GM12874 (cell line): ENCODE measurements around the gene CREB5.

Experiments
- TF ChIP-seq, protein P1 (sequence below): IDR thresholded peaks from 2 replicates; pipeline ENCODE4 v1.5.1; 2011; ENCODE audit warnings: low read depth, mild to moderate bottlenecking, control low read depth, low read length, moderate library complexity; ENCODE audit not compliant: insufficient read depth

Gene CREB5

DNA sequence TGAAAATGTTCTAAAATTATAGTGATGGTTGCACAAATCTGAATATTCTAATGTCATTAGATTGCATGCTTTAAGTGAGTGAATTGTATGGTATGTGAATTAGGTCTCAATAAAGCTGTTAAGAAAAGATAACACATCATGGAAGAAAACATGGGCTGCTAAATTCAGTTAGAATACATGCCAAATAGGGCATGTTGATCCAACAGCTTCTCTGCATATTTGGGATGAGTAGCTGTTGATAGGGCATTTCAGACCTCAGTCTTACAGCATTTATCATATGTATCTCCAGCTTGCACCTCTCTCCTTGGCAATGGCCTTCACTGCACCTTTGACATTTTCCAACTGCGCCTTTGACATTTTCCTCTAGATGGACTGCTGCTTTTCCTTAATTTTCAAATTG lies 13.2 kb downstream of the CREB5 start:
- TF ChIP-seq, protein P1, sequence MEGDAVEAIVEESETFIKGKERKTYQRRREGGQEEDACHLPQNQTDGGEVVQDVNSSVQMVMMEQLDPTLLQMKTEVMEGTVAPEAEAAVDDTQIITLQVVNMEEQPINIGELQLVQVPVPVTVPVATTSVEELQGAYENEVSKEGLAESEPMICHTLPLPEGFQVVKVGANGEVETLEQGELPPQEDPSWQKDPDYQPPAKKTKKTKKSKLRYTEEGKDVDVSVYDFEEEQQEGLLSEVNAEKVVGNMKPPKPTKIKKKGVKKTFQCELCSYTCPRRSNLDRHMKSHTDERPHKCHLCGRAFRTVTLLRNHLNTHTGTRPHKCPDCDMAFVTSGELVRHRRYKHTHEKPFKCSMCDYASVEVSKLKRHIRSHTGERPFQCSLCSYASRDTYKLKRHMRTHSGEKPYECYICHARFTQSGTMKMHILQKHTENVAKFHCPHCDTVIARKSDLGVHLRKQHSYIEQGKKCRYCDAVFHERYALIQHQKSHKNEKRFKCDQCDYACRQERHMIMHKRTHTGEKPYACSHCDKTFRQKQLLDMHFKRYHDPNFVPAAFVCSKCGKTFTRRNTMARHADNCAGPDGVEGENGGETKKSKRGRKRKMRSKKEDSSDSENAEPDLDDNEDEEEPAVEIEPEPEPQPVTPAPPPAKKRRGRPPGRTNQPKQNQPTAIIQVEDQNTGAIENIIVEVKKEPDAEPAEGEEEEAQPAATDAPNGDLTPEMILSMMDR = no peak

DNA sequence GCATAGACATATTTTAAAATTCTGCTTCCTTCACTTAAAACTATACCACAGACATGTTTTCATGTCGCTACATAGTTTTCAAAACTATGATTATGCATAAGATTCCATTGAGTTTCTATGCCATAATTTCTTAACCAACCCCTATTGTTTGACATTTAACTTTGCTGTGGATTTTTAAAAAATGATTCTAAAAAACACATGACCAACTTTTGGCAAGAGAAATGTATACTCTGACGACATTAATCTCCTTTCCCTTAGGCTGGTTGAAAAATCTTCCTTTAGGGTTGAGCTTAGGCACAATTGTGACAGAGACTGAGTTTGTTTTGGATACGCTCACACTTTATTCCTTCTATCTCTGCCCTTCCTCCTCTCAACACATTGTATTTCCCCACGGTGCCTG lies 14.9 kb downstream of the CREB5 start:
- TF ChIP-seq, protein P1 = no peak

GRCh38 chr7:28430616-28431015 lies 18.3 kb downstream of the CREB5 start:
- TF ChIP-seq, protein P1 = no peak

GRCh38 chr7:28432105-28432504 lies 19.8 kb downstream of the CREB5 start:
- TF ChIP-seq, protein P1 = no peak

DNA sequence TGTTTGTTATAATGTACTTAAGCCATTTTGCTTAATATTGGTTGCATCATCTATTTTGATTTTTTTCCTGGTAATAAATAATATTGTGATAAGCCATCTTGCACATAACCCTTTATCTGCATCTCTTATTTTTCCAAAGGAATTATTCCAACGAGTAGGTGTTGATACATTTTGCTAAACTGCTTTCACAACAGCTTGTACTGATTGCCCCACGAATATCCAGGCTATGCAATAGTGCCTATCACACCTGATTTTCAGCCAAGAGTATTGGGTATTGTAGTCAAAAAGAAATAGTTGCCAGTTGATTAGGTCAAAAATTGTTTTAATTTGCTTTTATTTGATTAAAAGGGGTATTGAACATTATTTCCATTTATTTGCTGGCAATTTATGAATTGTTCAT lies 20.7 kb downstream of the CREB5 start:
- TF ChIP-seq, protein P1 = no peak

DNA sequence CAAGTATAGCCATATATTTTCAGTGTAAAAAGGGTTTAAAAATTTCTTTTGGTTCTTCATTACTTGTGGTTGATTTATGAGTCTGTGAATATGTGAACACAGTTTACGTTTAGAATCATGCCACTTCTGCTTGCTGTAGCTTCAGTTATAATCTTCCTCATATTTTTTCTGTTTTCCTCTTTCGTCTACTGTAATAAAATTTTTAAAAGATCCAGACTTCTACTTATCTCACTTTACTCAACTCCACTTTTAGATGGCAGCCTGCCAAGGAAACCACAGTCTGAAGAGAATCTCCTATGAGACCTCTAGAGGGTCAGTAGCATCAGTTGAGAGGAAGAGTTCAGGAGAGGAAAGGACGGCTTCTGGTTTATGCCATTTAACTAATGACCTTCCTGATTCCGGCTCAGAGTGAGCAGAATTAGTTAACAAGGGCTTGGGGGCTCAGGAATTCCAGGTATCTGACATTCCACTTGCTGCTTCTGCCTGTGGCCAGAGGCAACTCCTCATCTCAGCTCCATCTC lies 21.4 kb downstream of the CREB5 start:
- TF ChIP-seq, protein P1 = no peak

DNA sequence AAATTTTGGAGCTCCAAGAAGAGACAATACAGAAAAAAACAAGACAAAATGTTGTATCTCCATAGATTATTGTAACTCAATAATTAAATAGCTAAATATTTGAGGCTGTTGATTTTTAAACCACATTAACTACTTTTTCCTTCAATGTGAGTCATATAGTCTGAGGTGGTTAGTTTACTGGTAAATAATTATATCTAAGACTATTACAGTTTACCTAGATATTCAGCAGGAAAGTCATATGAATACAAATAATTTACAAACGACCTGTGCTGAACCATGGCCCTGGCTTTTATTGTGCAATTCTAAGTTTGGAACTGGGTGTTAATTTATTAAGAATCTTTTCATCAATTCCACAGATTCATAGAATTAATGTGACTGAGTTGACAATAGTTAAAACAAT lies 22.2 kb downstream of the CREB5 start:
- TF ChIP-seq, protein P1 = no peak

- TF ChIP-seq, protein P1 = no peak
These were observed 22.8 kb downstream of the CREB5 start for GRCh38 chr7:28435152-28435551.
